Mesendoderm (in vitro differentiated cells): ENCODE data around the gene TOMM22.

Experiments used
- DNase-seq: peaks from one replicate; pipeline ENCODE4 v3.0.0; 2013
- H2AK5ac ChIP-seq: 2 replicates; pipeline ENCODE4 v1.6.1; 2013; ENCODE audit warnings: low read length, inconsistent platforms
- H2BK120ac ChIP-seq: 2 replicates; pipeline ENCODE4 v1.6.1; 2013; ENCODE audit warnings: low read depth, mild to moderate bottlenecking, low read length, moderate library complexity, mixed read lengths
- H2BK15ac ChIP-seq: replicated peaks from 2 replicates; pipeline ENCODE4 v1.6.1; 2013; ENCODE audit warnings: low read depth, mild to moderate bottlenecking, moderate library complexity
- H2BK5ac ChIP-seq: 2 replicates; pipeline ENCODE4 v1.6.1; 2013; ENCODE audit warnings: low read length, inconsistent platforms
- H3K18ac ChIP-seq: 2 replicates; pipeline ENCODE4 v1.6.1; 2013; ENCODE audit warnings: mild to moderate bottlenecking, low read length, mixed read lengths
- H3K23ac ChIP-seq: one replicate; pipeline ENCODE4 v1.6.1; 2013; ENCODE audit warnings: low read length
- H3K27ac ChIP-seq: 2 replicates; pipeline ENCODE4 v1.5.1; 2013; ENCODE audit warnings: low read depth, mild to moderate bottlenecking, inconsistent platforms, low read length, moderate library complexity
- H3K27me3 ChIP-seq: 2 replicates; pipeline ENCODE4 v1.6.1; 2013; ENCODE audit warnings: low read length, control low read depth, mild to moderate bottlenecking, inconsistent platforms; ENCODE audit not compliant: insufficient read depth, poor library complexity
- H3K36me3 ChIP-seq: 2 replicates; pipeline ENCODE4 v1.6.1; 2013; ENCODE audit warnings: low read length, inconsistent platforms; ENCODE audit not compliant: control insufficient read depth, insufficient read depth
- H3K4ac ChIP-seq: one replicate; pipeline ENCODE4 v1.6.1; 2013; ENCODE audit warnings: low read depth, mild to moderate bottlenecking, low read length, moderate library complexity
- H3K4me1 ChIP-seq: 2 replicates; pipeline ENCODE4 v1.6.1; 2013; ENCODE audit warnings: low read depth, low read length, inconsistent platforms; ENCODE audit not compliant: control insufficient read depth
- H3K4me2 ChIP-seq: 2 replicates; pipeline ENCODE4 v1.6.1; 2013; ENCODE audit warnings: low read length
- H3K4me3 ChIP-seq: 2 replicates; pipeline ENCODE4 v1.5.1; 2013; ENCODE audit warnings: mild to moderate bottlenecking, low read length
- H3K56ac ChIP-seq: one replicate; pipeline ENCODE4 v1.6.1; 2013; ENCODE audit warnings: low read length
- H3K79me1 ChIP-seq: 2 replicates; pipeline ENCODE4 v1.6.1; 2013; ENCODE audit warnings: low read length, inconsistent platforms
- H3K79me2 ChIP-seq: 2 replicates; pipeline ENCODE4 v1.6.1; 2013; ENCODE audit warnings: mild to moderate bottlenecking, low read length; ENCODE audit not compliant: control insufficient read depth, insufficient read depth
- H3K9ac ChIP-seq: 2 replicates; pipeline ENCODE4 v1.6.1; 2013; ENCODE audit warnings: low read length, inconsistent platforms
- H4K5ac ChIP-seq: one replicate; pipeline ENCODE4 v1.6.1; 2013; ENCODE audit warnings: low read length
- H4K8ac ChIP-seq: one replicate; pipeline ENCODE4 v1.6.1; 2013; ENCODE audit warnings: low read depth, mild to moderate bottlenecking, control low read depth, low read length, moderate library complexity
- WGBS: extraction: QIAGEN DNeasy Blood & Tissue Kit; methylation state at CpG from one replicate; pipeline ENCODE4 v1.1.7; 2013; ENCODE audit warnings: low lambda C conversion rate, missing lambda C conversion rate; ENCODE audit not compliant: insufficient coverage; ENCODE audit errors: extremely low coverage; 5-methylcytosine and 5-hydroxymethylcytosine counted together

TOMM22 gene

GRCh38 chr22:38713921-38714320, 32.2 kb downstream of the TOMM22 start:
- H3K27ac ChIP-seq: no peak overlapping the region
- H3K4me2 ChIP-seq: no peak overlapping the region
- H3K4me3 ChIP-seq: no peak overlapping the region
- H3K18ac ChIP-seq: no peak overlapping the region
- H3K4me1 ChIP-seq: peaks cover 28% of the 10 kb centered on the region
- H2BK120ac ChIP-seq: no peak overlapping the region
- no peak overlapping the region for H2BK15ac ChIP-seq
- H2AK5ac ChIP-seq: no peak overlapping the region
- H3K23ac ChIP-seq: no peak overlapping the region
- peaks cover 1% of the 10 kb centered on the region for H3K36me3 ChIP-seq
- H4K5ac ChIP-seq: no peak overlapping the region
- peak; percentile 47 for DNase-seq
- H4K8ac ChIP-seq: no peak overlapping the region
- H3K9ac ChIP-seq: no peak overlapping the region
- peaks cover 29% of the 10 kb centered on the region for H3K79me1 ChIP-seq
- H2BK5ac ChIP-seq: no peak overlapping the region
- H3K4ac ChIP-seq: no peak overlapping the region
- WGBS: no CpG with 5 or more reads among the region's 8 CpGs
- no peak overlapping the region for H3K56ac ChIP-seq
- no peaks in the 10 kb centered on the region for H3K27me3 ChIP-seq
- peaks cover 50% of the 10 kb centered on the region for H3K79me2 ChIP-seq

- Histone ChIP-seq H4K8ac (no peak overlapping the region), H2BK120ac (no peak overlapping the region), H2AK5ac (no peak overlapping the region), H3K9ac (no peak overlapping the region), H3K18ac (no peak overlapping the region), H3K23ac (no peak overlapping the region), H3K56ac (peak overlapping the region; percentile 30), H3K4me1 (peaks cover 21% of the 10 kb centered on the region), H3K27me3 (no peaks in the 10 kb centered on the region), H3K79me2 (peaks cover 39% of the 10 kb centered on the region), H3K36me3 (peaks cover 1% of the 10 kb centered on the region), H4K5ac (no peak overlapping the region), H3K79me1 (peaks cover 26% of the 10 kb centered on the region), H3K4me2 (no peak overlapping the region), H3K4me3 (no peak overlapping the region), H2BK15ac (no peak overlapping the region), H3K27ac (no peak overlapping the region), H3K4ac (no peak overlapping the region), H2BK5ac (no peak overlapping the region)
- DNase-seq: no peak
- no CpG with 5 or more reads among the region's 9 CpGs for WGBS
These were observed 33.5 kb downstream of the TOMM22 start for GRCh38 chr22:38715176-38715764.

DNA sequence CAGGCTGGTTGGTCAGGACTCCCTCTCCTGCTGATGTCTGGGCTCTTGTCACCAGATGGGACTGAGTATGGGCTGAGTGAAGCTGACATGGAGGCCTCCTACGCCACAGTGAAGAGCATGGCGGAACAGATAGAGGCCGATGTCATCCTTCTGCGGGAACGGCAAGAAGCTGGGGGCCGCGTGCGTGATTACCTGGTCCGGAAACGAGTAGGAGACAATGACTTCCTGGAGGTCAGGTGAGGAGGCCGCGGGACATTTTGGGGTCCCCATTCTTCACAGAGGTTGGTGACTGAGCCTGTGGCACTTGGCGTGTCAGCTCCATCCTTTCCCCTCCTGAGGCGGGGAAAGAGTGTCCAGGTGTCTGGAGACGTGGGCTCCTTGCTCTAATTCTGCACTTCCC, 34.1 kb downstream of the TOMM22 start:
- H3K4me1 ChIP-seq: peaks cover 21% of the 10 kb centered on the region
- H3K4me2 ChIP-seq: no peak overlapping the region
- H3K79me1 ChIP-seq: peaks cover 26% of the 10 kb centered on the region
- H3K27ac ChIP-seq: no peak overlapping the region
- no peak overlapping the region for H3K56ac ChIP-seq
- H3K36me3 ChIP-seq: peaks cover 1% of the 10 kb centered on the region
- peaks cover 34% of the 10 kb centered on the region for H3K79me2 ChIP-seq
- DNase-seq: no peak
- no peak overlapping the region for H3K23ac ChIP-seq
- no CpG with 5 or more reads among the region's 15 CpGs for WGBS
- no peak overlapping the region for H3K9ac ChIP-seq
- H3K4me3 ChIP-seq: no peak overlapping the region
- no peaks in the 10 kb centered on the region for H3K27me3 ChIP-seq
- H3K4ac ChIP-seq: no peak overlapping the region
- no peak overlapping the region for H2BK15ac ChIP-seq
- H4K8ac ChIP-seq: no peak overlapping the region
- no peak overlapping the region for H4K5ac ChIP-seq
- H3K18ac ChIP-seq: no peak overlapping the region
- H2AK5ac ChIP-seq: no peak overlapping the region
- H2BK5ac ChIP-seq: no peak overlapping the region
- H2BK120ac ChIP-seq: no peak overlapping the region

- Histone ChIP-seq H3K23ac (no peak overlapping the region), H2BK120ac (no peak overlapping the region), H3K36me3 (peaks cover 1% of the 10 kb centered on the region), H3K4ac (no peak overlapping the region), H3K79me1 (peaks cover 26% of the 10 kb centered on the region), H3K4me1 (peaks cover 21% of the 10 kb centered on the region), H2BK5ac (no peak overlapping the region), H3K4me3 (no peak overlapping the region), H4K8ac (no peak overlapping the region), H2BK15ac (no peak overlapping the region), H3K56ac (no peak overlapping the region), H2AK5ac (no peak overlapping the region), H3K79me2 (peaks cover 32% of the 10 kb centered on the region), H3K27me3 (no peaks in the 10 kb centered on the region), H3K9ac (no peak overlapping the region), H3K4me2 (no peak overlapping the region), H3K18ac (no peak overlapping the region), H4K5ac (no peak overlapping the region), H3K27ac (no peak overlapping the region)
- no peak for DNase-seq
- WGBS: no CpG with 5 or more reads among the region's 10 CpGs
These were observed 34.5 kb downstream of the TOMM22 start for GRCh38 chr22:38716271-38716670.

DNA sequence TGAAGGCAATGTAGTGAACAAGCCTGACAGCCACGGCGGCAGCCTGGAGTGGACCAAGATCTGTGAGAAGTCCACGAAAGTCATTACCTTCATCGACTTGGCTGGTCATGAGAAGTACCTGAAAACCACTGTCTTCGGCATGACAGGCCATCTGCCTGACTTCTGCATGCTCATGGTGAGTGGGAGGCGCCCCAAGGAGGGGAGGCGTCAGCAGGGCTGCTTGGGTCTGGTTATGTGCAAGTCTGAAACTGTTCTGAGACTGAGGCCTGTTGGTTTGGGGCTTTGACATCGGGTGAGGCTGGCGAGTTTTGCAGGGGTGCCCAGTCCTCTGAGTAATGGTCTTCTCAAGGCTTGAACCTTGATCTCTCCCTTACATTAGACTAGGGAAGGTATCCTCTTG, 35.1 kb downstream of the TOMM22 start:
- H3K4ac ChIP-seq: no peak overlapping the region
- no peak overlapping the region for H4K5ac ChIP-seq
- H3K9ac ChIP-seq: no peak overlapping the region
- no peak overlapping the region for H2BK5ac ChIP-seq
- no CpG with 5 or more reads among the region's 9 CpGs for WGBS
- peaks cover 1% of the 10 kb centered on the region for H3K36me3 ChIP-seq
- peaks cover 21% of the 10 kb centered on the region for H3K4me1 ChIP-seq
- DNase-seq: no peak
- H2BK15ac ChIP-seq: no peak overlapping the region
- H3K4me3 ChIP-seq: no peak overlapping the region
- H3K18ac ChIP-seq: no peak overlapping the region
- H3K79me1 ChIP-seq: peaks cover 26% of the 10 kb centered on the region
- no peak overlapping the region for H2AK5ac ChIP-seq
- H3K27ac ChIP-seq: no peak overlapping the region
- H3K79me2 ChIP-seq: peaks cover 32% of the 10 kb centered on the region
- no peak overlapping the region for H4K8ac ChIP-seq
- no peaks in the 10 kb centered on the region for H3K27me3 ChIP-seq
- H3K4me2 ChIP-seq: no peak overlapping the region
- H2BK120ac ChIP-seq: no peak overlapping the region
- H3K56ac ChIP-seq: no peak overlapping the region
- no peak overlapping the region for H3K23ac ChIP-seq

GRCh38 chr22:38717244-38717643, 35.5 kb downstream of the TOMM22 start:
- WGBS: no CpG with 5 or more reads among the region's 6 CpGs
- Histone ChIP-seq H3K36me3 (peaks cover 1% of the 10 kb centered on the region), H2BK15ac (no peak overlapping the region)

More at GRCh38 chr22:38717244-38717643, 35.5 kb downstream of the TOMM22 start:
- Histone ChIP-seq H4K5ac (no peak overlapping the region), H2BK120ac (no peak overlapping the region), H3K23ac (no peak overlapping the region), H3K27ac (no peak overlapping the region), H2BK5ac (no peak overlapping the region), H3K9ac (no peak overlapping the region), H3K56ac (no peak overlapping the region), H2AK5ac (no peak overlapping the region), H3K27me3 (no peaks in the 10 kb centered on the region), H4K8ac (no peak overlapping the region), H3K4me3 (no peak overlapping the region), H3K4me1 (peaks cover 18% of the 10 kb centered on the region), H3K18ac (no peak overlapping the region), H3K4ac (no peak overlapping the region), H3K79me2 (peaks cover 32% of the 10 kb centered on the region), H3K4me2 (no peak overlapping the region), H3K79me1 (peaks cover 26% of the 10 kb centered on the region)
- DNase-seq: no peak
